Stimulated activated CD8-positive, alpha-beta memory T cell treated with anti-CD3 and anti-CD28 coated beads, Interleukin-15, amount 100 ng/mL, for 1 hour (primary cell): ENCODE results near the gene SPHK1.

Experiments
- DNase-seq: peaks from one replicate; pipeline ENCODE4 v3.0.0-alpha.2; 2020; ENCODE audit warnings: low read depth

SPHK1 gene

DNA sequence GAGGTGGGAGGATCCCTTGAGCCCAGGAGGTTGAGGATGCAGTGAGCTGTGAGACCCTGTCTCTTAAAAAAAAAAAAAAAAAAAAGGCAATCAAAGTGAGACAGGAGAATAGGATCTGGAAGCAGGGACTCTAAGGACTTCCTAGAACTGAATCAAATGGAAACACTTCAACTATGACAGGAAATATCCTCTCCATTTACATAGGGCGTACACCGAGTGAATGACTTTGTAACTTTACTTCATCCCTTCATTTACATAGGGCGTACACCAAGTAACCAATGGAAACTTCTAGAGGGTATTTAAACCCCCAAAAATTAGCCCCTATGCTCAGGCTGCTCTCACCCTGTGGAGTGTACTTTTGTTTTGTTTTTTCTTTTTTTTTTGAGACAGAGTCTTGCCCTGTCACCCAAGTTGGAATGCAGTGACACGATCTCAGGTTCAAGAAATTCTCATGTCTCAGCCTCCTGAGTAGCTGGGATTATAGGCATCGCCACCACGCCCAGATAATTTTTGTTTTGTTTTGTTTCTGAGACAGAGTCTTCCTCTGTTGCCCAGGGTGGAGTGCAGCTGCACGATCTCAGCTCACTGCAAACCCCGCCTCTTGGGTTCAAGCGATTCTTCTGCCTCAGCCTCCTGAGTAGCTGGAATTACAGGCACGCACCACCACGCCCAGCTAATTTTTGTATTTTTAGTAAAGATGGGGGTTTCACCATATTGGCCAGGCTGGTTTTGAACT is 21.1 kb upstream of the SPHK1 start:
- DNase-seq: no peak

GRCh38 chr17:76365256-76365903 is 19.0 kb upstream of the SPHK1 start:
- DNase-seq: no peak

GRCh38 chr17:76366247-76366646 is 18.2 kb upstream of the SPHK1 start:
- no peak for DNase-seq

DNA sequence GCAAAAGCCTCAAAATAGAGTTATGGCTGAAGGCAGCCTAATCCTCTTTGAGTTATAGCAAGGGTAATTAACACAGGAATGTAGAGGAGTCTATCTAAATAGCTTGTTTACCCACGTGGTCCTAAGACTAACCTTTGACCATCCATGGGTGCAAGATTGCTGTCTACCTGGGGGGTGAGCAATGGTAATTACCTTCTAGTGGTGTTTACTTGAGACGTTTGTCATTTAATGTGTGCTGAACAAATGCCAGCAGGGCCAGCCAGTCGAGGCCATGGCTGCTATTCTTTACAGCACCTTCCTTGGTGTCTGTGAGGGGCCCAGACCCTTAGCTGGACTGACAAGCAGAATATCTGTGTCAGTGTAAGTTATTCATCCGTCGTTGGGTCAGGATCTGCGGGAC is 16.8 kb upstream of the SPHK1 start:
- no peak for DNase-seq

DNA sequence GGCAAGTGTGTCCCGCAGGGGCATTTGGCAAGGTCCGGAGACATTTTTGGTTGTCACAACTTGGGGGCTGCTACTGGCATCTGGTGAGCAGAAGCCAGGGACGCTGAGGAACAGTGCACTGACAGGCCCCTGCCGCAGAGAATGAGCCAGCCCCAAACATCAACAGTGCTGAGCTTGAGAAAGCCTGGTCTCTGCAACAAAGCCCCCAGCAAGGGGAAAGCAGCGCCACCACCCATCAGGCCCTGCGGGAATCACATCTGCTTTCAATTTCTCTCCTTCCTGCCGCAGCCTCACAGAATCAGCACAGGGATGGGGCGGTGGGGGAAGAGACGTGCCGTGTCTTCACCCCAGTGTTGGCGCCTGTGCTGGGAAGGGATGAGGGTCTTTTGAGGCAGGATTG is 15.9 kb upstream of the SPHK1 start:
- no peak for DNase-seq

GRCh38 chr17:76369379-76369778 is 15.0 kb upstream of the SPHK1 start:
- DNase-seq: no peak

DNA sequence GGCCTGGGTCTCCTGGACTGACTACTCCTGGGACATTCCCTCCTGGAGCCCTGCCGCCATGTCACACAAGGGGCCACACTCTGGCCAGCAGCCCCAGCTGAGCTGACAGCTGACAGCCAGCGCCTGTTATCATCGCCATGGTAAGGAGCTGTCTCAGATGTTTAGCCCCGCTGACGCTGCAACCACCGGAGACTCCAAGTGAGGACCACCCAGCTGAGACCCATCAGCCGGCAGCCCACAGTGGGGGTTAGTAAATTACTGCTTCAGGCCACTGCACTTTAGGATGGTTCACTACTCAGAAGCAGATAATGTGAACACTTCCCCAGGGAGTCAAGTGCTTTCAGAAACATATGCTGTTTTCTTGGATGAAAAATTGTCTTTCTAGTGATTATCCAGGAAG is 14.6 kb upstream of the SPHK1 start:
- DNase-seq: no peak

DNA sequence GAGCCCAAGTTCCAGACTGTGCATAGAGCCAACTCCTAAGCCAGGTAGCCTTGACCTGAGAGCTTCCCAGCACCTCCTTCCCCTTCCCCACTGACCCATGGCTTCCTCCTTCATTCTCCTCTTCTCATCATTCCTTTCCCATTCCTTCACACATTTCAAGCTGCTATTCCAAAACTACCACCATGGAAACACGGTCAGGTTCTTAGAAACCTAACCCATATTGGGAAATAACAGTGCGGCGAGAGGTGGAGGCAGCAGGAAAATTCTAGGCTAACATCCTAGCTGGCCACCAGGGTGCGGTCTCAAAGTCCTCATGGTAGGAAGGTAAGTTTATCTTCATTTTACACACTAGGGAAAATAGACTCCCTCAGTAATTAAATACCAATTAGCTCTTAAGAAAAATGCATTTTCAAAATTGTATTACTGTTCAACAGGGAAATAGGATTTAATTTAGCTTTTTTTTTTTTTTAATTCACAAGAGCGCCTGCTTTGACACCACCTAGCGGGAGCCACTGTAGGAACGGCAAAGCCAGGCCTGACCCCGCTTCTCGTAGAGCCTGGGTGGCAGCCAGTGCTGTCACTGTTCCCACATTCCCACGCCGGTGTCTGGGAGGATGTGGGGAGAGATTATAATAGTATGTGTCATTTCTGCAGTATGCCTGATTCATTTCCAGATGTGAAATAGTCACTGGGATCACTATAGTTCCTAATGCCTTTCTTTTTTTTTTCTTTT is 14.0 kb upstream of the SPHK1 start:
- DNase-seq: no peak

GRCh38 chr17:76371656-76372628 is 12.5 kb upstream of the SPHK1 start:
- no peak for DNase-seq

DNA sequence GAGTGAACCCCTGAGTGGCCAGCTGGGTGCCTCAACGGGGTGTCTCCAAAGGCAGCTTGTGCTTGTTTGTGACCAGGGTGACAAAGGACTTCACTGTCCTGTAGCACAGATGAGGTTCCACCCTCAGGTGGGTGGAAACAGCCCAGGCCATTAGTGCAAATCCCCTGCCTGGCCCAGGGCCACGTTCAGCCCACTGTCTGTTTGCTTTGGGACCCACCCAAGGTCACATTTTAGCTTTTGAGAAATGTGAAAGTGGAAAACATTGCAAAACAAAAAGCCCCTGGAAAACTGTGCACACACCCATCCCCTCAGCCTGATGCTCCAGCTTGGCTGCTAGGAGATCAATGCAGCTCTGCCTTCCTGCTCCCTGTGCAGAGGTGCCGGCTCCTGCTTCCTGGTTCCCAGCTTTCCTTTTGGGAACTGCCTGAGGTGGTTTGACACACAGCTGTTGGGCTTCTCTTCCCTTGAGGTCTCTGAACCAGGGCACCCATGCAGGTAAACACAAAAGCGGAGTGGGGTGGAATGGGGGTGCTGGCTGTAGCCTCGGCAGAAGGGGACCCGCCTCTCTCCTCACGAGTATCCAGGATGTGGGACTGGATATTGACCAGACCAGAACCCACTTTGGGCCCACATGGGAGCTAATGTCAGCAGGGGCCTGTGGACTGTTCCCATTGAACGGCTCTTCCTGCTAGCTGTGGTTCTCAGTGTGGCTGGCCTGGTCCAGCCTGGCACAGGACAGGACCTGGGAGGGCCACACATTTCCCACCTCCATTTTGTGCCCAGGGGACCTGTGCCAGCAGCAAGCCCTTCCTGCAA is 7.9 kb upstream of the SPHK1 start:
- no peak for DNase-seq

- no peak for DNase-seq
These were observed 5.7 kb upstream of the SPHK1 start for GRCh38 chr17:76378548-76379274.

DNA sequence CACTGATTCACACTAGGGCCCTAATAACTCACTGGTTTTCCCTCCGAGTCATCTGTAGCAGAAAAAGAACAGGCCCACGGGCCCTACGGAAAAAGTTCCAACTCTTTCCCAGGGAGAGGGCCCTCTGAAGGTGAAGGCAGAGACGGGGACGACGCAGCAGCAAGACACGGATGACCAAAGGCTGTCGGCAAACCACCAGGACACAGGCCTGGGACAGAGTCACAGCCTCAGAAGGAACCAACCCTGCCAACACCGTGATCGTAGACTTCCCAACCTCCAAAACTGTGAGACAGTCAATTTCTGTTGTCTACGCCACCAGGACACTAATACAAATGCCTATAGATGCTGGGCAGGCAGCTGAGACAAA is 5.2 kb upstream of the SPHK1 start:
- DNase-seq: no peak

DNA sequence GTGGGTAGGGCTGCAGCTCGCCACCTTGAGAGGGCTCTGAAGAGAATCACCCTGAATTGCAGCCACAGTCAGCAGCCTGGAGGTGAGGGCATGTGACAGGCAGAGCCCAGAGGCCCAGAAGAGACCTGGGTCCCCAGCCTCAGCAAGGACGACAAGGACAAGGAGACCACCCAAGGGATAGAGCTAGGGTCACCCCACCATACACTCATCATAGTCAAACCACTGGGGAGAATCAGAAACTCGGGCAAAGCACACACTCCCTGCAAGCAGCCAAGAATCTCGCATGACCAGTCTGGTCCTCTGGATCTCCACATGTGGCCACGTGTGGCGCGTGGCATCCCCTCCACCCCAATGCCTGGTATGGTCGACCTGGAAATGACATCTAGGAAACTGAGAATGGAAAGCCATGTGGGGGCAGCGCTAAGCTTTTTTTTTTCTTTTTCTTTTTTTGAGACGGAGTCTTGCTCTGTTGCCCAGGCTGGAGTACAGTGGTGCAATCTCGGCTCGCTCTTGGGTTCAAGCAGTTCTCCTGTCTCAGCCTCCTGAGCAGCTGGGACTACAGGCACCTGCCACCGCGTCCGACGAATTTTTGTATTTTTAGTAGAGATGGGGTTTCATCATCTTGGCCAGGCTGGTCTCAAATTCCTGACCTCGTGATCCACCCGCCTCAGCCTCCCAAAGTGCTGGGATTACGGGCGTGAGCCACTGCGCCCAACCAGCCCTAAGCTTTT is 4.6 kb upstream of the SPHK1 start:
- DNase-seq: no peak

DNA sequence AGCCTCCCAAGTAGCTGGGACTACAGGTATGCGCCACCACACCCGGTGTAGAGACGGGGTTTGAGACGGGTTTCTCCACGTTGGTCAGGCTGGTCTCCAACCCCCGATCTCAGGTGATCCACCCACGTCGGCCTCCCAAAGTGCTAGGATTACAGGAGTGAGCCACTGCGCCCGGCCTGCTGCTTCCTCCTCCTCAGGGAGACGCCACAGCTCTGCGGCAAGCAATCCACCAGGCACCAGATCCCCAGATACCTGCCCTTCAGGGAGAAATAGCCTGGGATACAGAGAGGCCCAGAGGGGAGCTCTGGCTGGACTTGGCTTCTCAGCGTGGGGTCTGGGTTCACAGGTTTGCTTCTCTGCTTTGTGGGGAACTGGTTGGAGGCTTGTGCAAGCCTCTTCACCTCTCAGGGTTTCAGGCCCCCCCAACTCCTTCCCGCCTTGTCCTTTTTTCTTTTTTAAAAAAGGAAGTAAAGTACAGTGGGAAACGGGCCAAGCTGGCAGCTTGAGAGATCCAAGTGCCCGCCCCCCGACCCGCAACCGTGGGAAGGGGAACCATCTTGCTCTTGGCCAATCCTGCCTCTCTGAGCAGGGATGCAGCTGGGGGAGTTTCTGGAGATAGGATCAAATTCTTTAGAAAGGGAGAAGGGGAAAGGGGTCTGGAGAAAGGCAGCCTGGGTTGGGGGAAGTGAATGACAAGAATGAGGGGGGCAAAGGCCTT is 2.6 kb upstream of the SPHK1 start:
- DNase-seq: no peak

DNA sequence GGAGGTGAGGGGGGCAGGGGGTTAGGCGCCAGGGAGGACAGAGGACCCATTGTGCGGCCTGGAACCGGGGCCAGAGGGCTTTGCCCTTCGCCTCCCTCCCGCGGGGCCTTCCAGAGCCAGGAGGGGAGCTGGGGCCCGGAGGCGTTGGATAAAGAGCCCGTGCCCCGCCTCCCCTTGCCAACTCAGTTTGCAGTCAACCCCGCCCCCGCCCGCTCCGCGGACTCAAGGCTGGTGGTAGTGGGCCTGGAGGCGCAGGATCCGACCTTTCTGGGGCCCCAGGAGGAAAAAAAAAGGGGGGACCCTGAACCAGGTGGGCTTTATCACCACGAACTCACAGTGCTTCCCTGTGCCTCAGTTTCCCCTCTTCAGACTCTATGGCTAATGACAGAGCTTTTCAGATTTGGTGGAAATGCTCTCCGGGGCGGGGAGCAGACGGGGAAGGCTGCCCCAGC is 2.0 kb upstream of the SPHK1 start:
- DNase-seq: no peak

DNA sequence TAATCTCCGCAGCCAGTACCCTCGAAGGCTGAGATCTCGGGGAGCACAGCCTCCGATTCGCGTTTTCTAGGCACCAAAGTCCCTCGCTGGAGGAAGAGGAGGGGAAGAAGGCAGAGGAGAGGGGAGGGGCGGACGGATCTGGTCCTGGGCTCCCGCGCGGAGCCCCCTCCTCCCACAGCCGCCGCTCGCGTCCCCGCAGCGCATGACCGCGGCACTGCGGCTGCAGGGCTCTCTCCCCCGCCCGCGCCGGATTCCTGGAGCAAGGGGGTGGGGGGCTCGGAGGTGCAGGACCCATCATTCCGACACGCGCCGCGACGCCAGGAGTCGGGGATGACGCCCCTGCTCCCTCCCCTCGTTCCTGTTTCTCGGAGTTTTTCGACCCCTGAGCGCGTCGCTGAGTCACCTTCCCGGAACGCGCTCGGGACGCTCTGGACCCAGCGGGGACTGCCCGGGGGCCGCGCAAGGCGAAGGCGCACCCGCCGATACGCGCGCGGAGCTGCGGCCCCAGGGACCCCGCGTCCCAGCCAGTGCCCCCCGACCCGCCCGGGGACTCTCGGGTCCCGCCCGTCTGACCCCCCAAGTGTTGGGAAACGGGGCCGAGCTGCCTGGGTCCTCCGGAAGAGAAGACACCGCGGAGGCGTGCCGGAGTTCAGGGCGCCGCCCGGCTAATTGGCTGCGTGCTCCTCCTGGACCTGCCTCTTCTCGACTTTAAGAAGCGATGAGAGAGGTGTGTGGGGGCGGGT is 1.4 kb upstream of the SPHK1 start:
- peak; percentile 16 for DNase-seq

- peak; percentile 7 for DNase-seq
These were observed 725 bp upstream of the SPHK1 start for GRCh38 chr17:76383546-76384221.
